GM12878 (cell line): ENCODE data around the gene S100A4. TPM values are rescaled to one million over a fixed set of nuclear protein-coding genes. Genes with fewer than 3 reads are reported as not detected.
"Not testable (repeated sequence)": the region's sequence is repeated elsewhere in the genome, so short reads cannot be mapped to it uniquely, and the experiment has no call there.

Experiments
- ATAC-seq: fragments of 200-7000 bp; cut with Tn5 transposase; 3 replicates; pipeline ENCODE4 v1.9.1; 2020; ENCODE audit warnings: mild to moderate bottlenecking, moderate library complexity
- BruUV-seq: library from RNA; stranded (reverse); fragments of 400-500 nt; replicated peaks from 2 replicates; lab custom pipeline; 2021; lab: Mats Ljungman, UMichigan
- CTCF ChIA-PET: fragments of 300-600 bp; sonication (Branson Sonifier 250); formaldehyde crosslinking; extraction: SDS; loops from one replicate; lab custom pipeline; 2021; ENCODE audit warnings: inconsistent platforms; lab: Yijun Ruan, JAX
- POLR2A ChIA-PET: fragments of 350-600 bp; formaldehyde crosslinking; extraction: SDS; loops from one replicate; lab custom pipeline; 2021; ENCODE audit warnings: inconsistent platforms; lab: Charles Lee
- RAD21 ChIA-PET: fragments of 300-600 bp; sonication (Branson Sonifier 250); formaldehyde crosslinking; loops from one replicate; lab custom pipeline; 2023; ENCODE audit warnings: antibody characterized with exemption; ENCODE audit not compliant: unreplicated experiment; lab: Charles Lee
- SMC1A ChIA-PET: fragments of 300-600 bp; sonication (Branson Sonifier 250); formaldehyde crosslinking; loops from one replicate; lab custom pipeline; 2023; ENCODE audit not compliant: unreplicated experiment, uncharacterized antibody; lab: Charles Lee
- DNase-seq: peaks from one replicate; pipeline ENCODE4 v3.0.0-alpha.2; 2011; ENCODE audit warnings: low read depth, low spot score
- FAIRE-seq: peaks from 3 replicates; lab custom pipeline; 2011; peaks lifted over from hg19 to GRCh38; lab: Jason Lieb, UNC
- H2AFZ ChIP-seq: 2 replicates; pipeline ENCODE4 v1.6.0; 2011; ENCODE audit warnings: low read depth, low read length, control low read depth; ENCODE audit not compliant: control insufficient read depth
- H3K27ac ChIP-seq: 2 replicates; pipeline ENCODE4 v1.5.1; 2011; ENCODE audit warnings: control low read depth; ENCODE audit not compliant: control insufficient read depth, insufficient read depth
- H3K27me3 ChIP-seq, 2 experiments: replicated peaks in 1 of 2; 2 replicates each; pipeline versions ENCODE4 v1.6.0 to v1.6.1; 2011; ENCODE audit warnings: low read length in 1 of 2; ENCODE audit not compliant: control insufficient read depth in 2 of 2, insufficient read depth in 2 of 2
- H3K36me3 ChIP-seq, 2 experiments: 2 replicates each; pipeline ENCODE4 v1.5.1; 2011; ENCODE audit warnings: low read length in 1 of 2; ENCODE audit not compliant: control insufficient read depth in 2 of 2, insufficient read depth in 2 of 2
- H3K4me1 ChIP-seq: 2 replicates; pipeline ENCODE4 v1.6.1; 2011; ENCODE audit warnings: mild to moderate bottlenecking, low read length, moderate library complexity, mixed read lengths; ENCODE audit not compliant: control insufficient read depth, insufficient read depth
- H3K4me2 ChIP-seq: 2 replicates; pipeline ENCODE4 v1.6.0; 2011; ENCODE audit warnings: control low read depth; ENCODE audit not compliant: control insufficient read depth, insufficient read depth
- H3K4me3 ChIP-seq: fragments of 200-600 bp; sonication (generic); 2 replicates; pipeline ENCODE4 v1.5.1; 2016
- H3K79me2 ChIP-seq: 2 replicates; pipeline ENCODE4 v1.6.0; 2011; ENCODE audit warnings: low read length; ENCODE audit not compliant: control insufficient read depth, insufficient read depth
- H3K9ac ChIP-seq: 2 replicates; pipeline ENCODE4 v1.8.0; 2011; ENCODE audit warnings: low read length, control low read depth, mixed read lengths; ENCODE audit not compliant: control insufficient read depth, insufficient read depth
- H3K9me3 ChIP-seq: replicated peaks from 3 replicates; pipeline ENCODE4 v1.5.1; 2011; ENCODE audit warnings: mild to moderate bottlenecking, low read length; ENCODE audit not compliant: control insufficient read depth, insufficient read depth
- H4K20me1 ChIP-seq: 2 replicates; pipeline ENCODE4 v1.6.0; 2011; ENCODE audit not compliant: control insufficient read depth, insufficient read depth
- GABPA ChIP-seq: IDR thresholded peaks from 2 replicates; pipeline ENCODE4 v1.6.1; 2014; ENCODE audit warnings: antibody characterized with exemption, low read depth, mild to moderate bottlenecking, inconsistent platforms
- NFYB ChIP-seq: IDR thresholded peaks from 2 replicates; pipeline ENCODE4 v1.6.1; 2011; ENCODE audit warnings: low read depth, mild to moderate bottlenecking, low read length, improper control_type of control experiment, moderate library complexity; ENCODE audit not compliant: insufficient read depth
- PBX3 ChIP-seq: IDR thresholded peaks from 2 replicates; pipeline ENCODE4 v1.6.1; 2011; ENCODE audit warnings: mild to moderate bottlenecking, low read depth, low read length, moderate library complexity; ENCODE audit not compliant: insufficient replicate concordance
- TBL1XR1 ChIP-seq: IDR thresholded peaks from 2 replicates; pipeline ENCODE4 v1.6.1; 2012; ENCODE audit warnings: low read depth, low read length, improper control_type of control experiment
- WGBS: methylation state at CpG from one replicate; pipeline ENCODE4 v1.1.6; 2016; ENCODE audit warnings: low lambda C conversion rate; ENCODE audit not compliant: insufficient replicate concordance, insufficient coverage; ENCODE audit errors: missing lambda C conversion rate; 5-methylcytosine and 5-hydroxymethylcytosine counted together
- in situ Hi-C: fragments of 300-500 bp; cut with MboI; formaldehyde crosslinking; loops from 9 replicates; pipeline ENCODE4 v1.14.3; 2018; ENCODE audit warnings: mixed read lengths
- intact Hi-C: fragments of 100-400 bp; cut with micrococcal nuclease; formaldehyde crosslinking; loops from one replicate; pipeline ENCODE4 v1.14.2; 2022; ENCODE audit not compliant: unreplicated experiment
- polyA plus RNA-seq, 11 experiments: library from polyadenylated mRNA; depleted of rRNA in 4 of 11; unstranded in 6 of 11; stranded (reverse) in 5 of 11; fragments of >200 nt; fragmentation: Nextera tagmentation in 4 of 11; fragmentation: Illumina TruSeq in 1 of 11; extraction: Ambion mirVana in 4 of 11; extraction: Trizol in 1 of 11; gene quantifications; 1 replicate in 1 of 11; 2 replicates in 10 of 11; pipeline versions ENCODE4 v1.2.1 to v1.2.3, GENCODE V29; 2011 to 2016; ENCODE audit warnings: inconsistent platforms in 2 of 11, missing spikeins in 2 of 11, low read depth in 1 of 11
- total RNA-seq, 4 experiments: library from RNA; depleted of rRNA in 3 of 4; stranded (reverse); fragments of >200 nt in 3 of 4; fragmentation: Illumina TruSeq in 1 of 4; extraction: Trizol in 1 of 4; gene quantifications; 2 replicates each; pipeline versions ENCODE4 v1.2.1 to v1.2.3, GENCODE V29; 2013 to 2021

S100A4 gene
- total and polyA plus RNA-seq, 10 of the 15 experiments (the other 5 are each of a cell fraction or from before 2014, with no cell fraction given) = 4.3 to 104 (median 27.3) TPM

- TF ChIP-seq NFYB (no peak), TBL1XR1 (no peak), GABPA (no peak), PBX3 (no peak)
Observed at GRCh38 chr1:153588482-153588881, 42.9 kb upstream of the S100A4 start (continued).

- H4K20me1 ChIP-seq, H3K4me1 ChIP-seq, H3K4me3 ChIP-seq, H3K4me2 ChIP-seq, ATAC-seq, H3K36me3 ChIP-seq, H2AFZ ChIP-seq, H3K27me3 ChIP-seq, RAD21 ChIA-PET, H3K79me2 ChIP-seq, intact Hi-C loops, BruUV-seq, in situ Hi-C loops, H3K27ac ChIP-seq, H3K9me3 ChIP-seq, FAIRE-seq, DNase-seq, H3K9ac ChIP-seq: not testable (repeated sequence)
- POLR2A ChIA-PET = interaction anchor here (0.7 kb wide), 1 partner anchor 236 kb away, joined by 3 read pairs; no protein-coding TSS in a partner anchor
- 69% methylated on average over 10 of the region's 10 CpGs for WGBS
- SMC1A ChIA-PET = interaction anchor here (0.7 kb wide), 1 partner anchor 16 kb away, joined by 3 read pairs; no protein-coding TSS in a partner anchor
- CTCF ChIA-PET = interaction anchor here (0.7 to 1.0 kb wide), 3 partner anchors 12 to 515 kb away, joined by 3 read pairs; no protein-coding TSS in a partner anchor
Observed at GRCh38 chr1:153588033-153588432, 42.4 kb upstream of the S100A4 start.
